Activated naive CD4-positive, alpha-beta T cell treated with anti-CD3 and anti-CD28 coated beads, Interleukin-2, amount 10 ng/mL, durations not matched to agents 7 days and 5 days (primary cell): Measurements from ENCODE around the gene AGO1.

Experiments used
- CTCF ChIA-PET: fragments of 350-600 bp; sonication (Branson Sonifier 250); formaldehyde crosslinking; loops from one replicate; lab custom pipeline; 2021; ENCODE audit warnings: antibody characterized with exemption; lab: Charles Lee
- DNase-seq: peaks from one replicate; pipeline ENCODE4 v3.0.0-alpha.2; 2020
- H3K27ac Mint-ChIP-seq: one replicate; pipeline ENCODE4 v1.8.0; 2021; ENCODE audit warnings: mild to moderate bottlenecking, moderate library complexity, mixed read lengths
- H3K27me3 Mint-ChIP-seq: one replicate; pipeline ENCODE4 v1.8.0; 2021; ENCODE audit warnings: mild to moderate bottlenecking, mixed read lengths
- H3K36me3 Mint-ChIP-seq: one replicate; pipeline ENCODE4 v1.8.0; 2021; ENCODE audit warnings: mixed read lengths
- H3K4me1 Mint-ChIP-seq: one replicate; pipeline ENCODE4 v1.8.0; 2021; ENCODE audit warnings: mixed read lengths
- H3K4me3 Mint-ChIP-seq: one replicate; pipeline ENCODE4 v1.8.0; 2021; ENCODE audit warnings: mild to moderate bottlenecking, moderate library complexity, mixed read lengths
- H3K9me3 Mint-ChIP-seq: one replicate; pipeline ENCODE4 v1.8.0; 2021; ENCODE audit warnings: mixed read lengths

The AGO1 gene

GRCh38 chr1:35882945-35883634, at the start of gene AGO1:
AGO1 (plus strand) TSS chr1:35883209; CDS start chr1:35883422, 213 bp downstream.
- peaks cover 12% of the 10 kb centered on the region for H3K27me3 Mint-ChIP-seq
- no peaks in the 10 kb centered on the region for H3K36me3 Mint-ChIP-seq
- H3K4me1 Mint-ChIP-seq = peaks cover 46% of the 10 kb centered on the region
- peak; percentile 97 for DNase-seq
- peak within 1 kb of the TSS; percentile 94 for H3K4me3 Mint-ChIP-seq
- H3K9me3 Mint-ChIP-seq = no peaks in the 10 kb centered on the region
- H3K27ac Mint-ChIP-seq = peak within 1 kb of the TSS; percentile 47
- CTCF ChIA-PET = interaction anchor here (0.7 to 2.2 kb wide), 8 partner anchors 10 to 203 kb away, joined by 3 to 9 read pairs (median 5); partner anchors contain the start of gene AGO3

DNA sequence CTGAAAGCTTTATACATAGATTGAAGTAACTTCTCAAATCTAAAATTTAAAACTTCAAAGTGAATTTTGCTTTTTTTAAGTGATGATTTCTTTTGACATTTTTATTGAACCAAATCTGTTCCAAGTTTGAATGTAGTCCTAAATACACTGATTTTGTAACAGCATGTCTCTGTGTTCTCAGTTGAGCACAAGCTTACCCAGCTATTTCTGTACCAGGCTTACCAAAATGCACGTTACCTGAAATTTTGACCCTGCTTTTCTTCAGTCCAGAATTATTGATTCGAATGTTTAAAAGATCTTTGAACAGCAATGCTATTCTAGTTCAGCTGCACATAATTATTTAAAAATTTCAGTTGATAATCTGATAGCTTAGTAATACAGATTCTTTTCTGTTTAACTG, 49.6 kb upstream of the AGO1 start:
- H3K9me3 Mint-ChIP-seq = no peaks in the 10 kb centered on the region
- CTCF ChIA-PET = no interaction called here
- peaks cover 26% of the 10 kb centered on the region for H3K36me3 Mint-ChIP-seq
- H3K4me1 Mint-ChIP-seq = no peaks in the 10 kb centered on the region
- no peak overlapping the region for H3K27ac Mint-ChIP-seq
- H3K27me3 Mint-ChIP-seq = no peaks in the 10 kb centered on the region
- no peak for DNase-seq
- H3K4me3 Mint-ChIP-seq = no peak overlapping the region

GRCh38 chr1:35834218-35834617, 48.8 kb upstream of the AGO1 start:
- Mint-ChIP-seq H3K9me3 (no peaks in the 10 kb centered on the region), H3K4me1 (no peaks in the 10 kb centered on the region), H3K4me3 (no peak overlapping the region), H3K27ac (no peak overlapping the region), H3K27me3 (no peaks in the 10 kb centered on the region), H3K36me3 (peaks cover 26% of the 10 kb centered on the region)
- CTCF ChIA-PET = no interaction called here
- no peak for DNase-seq

DNA sequence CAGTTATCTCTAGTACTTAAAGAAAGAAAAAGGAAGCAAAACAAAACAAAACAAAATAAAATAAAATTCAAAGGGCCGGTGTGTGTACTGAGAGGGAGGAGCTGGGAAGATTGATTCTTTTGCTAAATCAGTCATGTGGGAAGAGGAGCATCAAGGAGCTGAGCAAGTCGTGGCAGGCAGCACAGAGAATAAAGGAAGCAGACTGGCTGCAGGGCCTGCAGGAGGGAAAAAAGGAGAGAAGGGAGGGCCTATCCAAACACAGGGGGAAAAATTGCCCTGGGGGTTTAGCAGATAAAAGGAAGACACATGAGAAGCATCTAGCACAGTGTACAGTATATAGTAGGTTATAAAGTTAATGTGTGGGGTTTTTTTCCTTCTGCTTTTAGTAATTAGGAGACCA, 47.6 kb upstream of the AGO1 start:
- Mint-ChIP-seq H3K27me3 (no peaks in the 10 kb centered on the region), H3K4me1 (no peaks in the 10 kb centered on the region), H3K4me3 (no peak overlapping the region), H3K27ac (no peak overlapping the region), H3K36me3 (peaks cover 26% of the 10 kb centered on the region), H3K9me3 (no peaks in the 10 kb centered on the region)
- DNase-seq = no peak
- CTCF ChIA-PET = no interaction called here

DNA sequence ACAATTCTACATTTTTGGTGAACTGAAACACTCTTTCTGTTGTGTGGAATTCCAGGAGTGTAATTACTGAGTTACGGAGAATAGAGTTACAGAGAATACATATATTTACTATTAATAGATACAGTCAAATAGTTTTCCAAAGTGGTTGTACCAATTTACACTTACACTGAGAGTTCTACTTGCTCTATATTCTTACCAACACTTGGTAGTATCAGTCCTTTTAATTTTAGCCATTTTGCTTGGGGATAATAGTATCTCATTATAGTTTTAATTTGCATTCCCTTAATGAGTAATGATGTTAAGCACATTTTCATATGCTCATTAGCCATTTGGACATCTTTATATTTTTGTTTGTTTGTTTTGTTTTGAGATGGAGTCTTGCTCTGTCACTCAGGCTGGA, 46.3 kb upstream of the AGO1 start:
- Mint-ChIP-seq H3K4me1 (no peaks in the 10 kb centered on the region), H3K4me3 (no peak overlapping the region), H3K9me3 (no peaks in the 10 kb centered on the region), H3K36me3 (peaks cover 24% of the 10 kb centered on the region), H3K27me3 (no peaks in the 10 kb centered on the region), H3K27ac (no peak overlapping the region)
- no peak for DNase-seq
- CTCF ChIA-PET = no interaction called here

DNA sequence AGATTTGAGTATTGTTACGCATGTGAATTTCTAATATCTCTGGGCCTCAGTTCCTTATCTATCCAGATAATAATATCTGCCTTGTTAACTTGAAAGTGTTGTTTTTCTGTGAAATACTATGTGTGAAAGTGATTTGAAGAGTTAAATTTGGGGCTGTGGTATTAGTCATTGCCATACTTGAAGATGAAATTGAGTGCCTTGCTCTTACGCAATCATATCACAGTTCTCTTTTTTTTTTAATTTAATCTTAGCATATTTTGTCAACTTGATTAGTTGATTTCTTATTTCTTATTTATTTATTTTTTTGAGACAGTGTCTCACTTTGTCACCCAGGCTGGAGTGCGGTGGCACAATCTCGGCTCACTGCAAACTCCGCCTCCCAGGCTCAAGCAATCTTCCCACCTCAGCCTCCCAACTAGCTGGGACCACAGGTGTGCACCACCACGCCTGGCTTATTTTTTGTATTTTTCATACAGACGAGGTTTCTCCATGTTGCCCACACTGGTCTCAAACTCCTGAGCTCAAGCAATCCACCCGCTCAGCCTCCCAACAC, 44.2 kb upstream of the AGO1 start:
- CTCF ChIA-PET = no interaction called here
- H3K27me3 Mint-ChIP-seq = no peaks in the 10 kb centered on the region
- no peaks in the 10 kb centered on the region for H3K9me3 Mint-ChIP-seq
- peaks cover 17% of the 10 kb centered on the region for H3K36me3 Mint-ChIP-seq
- no peak overlapping the region for H3K27ac Mint-ChIP-seq
- no peaks in the 10 kb centered on the region for H3K4me1 Mint-ChIP-seq
- no peak overlapping the region for H3K4me3 Mint-ChIP-seq
- no peak for DNase-seq

DNA sequence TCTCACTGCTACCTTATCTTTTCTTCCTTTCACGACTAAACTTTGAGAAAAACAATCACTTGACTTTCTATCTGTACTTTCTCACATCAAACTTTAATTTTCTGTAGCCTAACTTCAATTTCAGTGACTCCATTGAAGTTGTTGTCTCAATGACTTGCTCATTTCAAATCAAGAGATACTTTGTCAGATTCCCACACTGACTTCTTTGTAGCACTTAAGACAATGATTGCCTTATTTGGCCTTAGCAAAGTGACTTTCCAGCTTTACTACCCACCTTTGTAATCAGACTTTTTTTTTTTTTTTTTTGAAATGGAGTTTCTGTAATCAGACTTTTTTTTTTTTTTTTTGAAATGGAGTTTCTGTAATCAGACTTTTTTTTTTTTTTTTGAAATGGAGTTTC, 38.2 kb upstream of the AGO1 start:
- no peaks in the 10 kb centered on the region for H3K4me1 Mint-ChIP-seq
- no peaks in the 10 kb centered on the region for H3K9me3 Mint-ChIP-seq
- CTCF ChIA-PET = no interaction called here
- DNase-seq = no peak
- H3K27me3 Mint-ChIP-seq = no peaks in the 10 kb centered on the region
- no peak overlapping the region for H3K4me3 Mint-ChIP-seq
- H3K27ac Mint-ChIP-seq = no peak overlapping the region
- H3K36me3 Mint-ChIP-seq = peaks cover 7% of the 10 kb centered on the region

- H3K27me3 Mint-ChIP-seq = no peaks in the 10 kb centered on the region
- CTCF ChIA-PET = no interaction called here
- H3K27ac Mint-ChIP-seq = no peak overlapping the region
- DNase-seq = no peak
- peaks cover 8% of the 10 kb centered on the region for H3K36me3 Mint-ChIP-seq
- H3K4me3 Mint-ChIP-seq = no peak overlapping the region
- no peaks in the 10 kb centered on the region for H3K9me3 Mint-ChIP-seq
- no peaks in the 10 kb centered on the region for H3K4me1 Mint-ChIP-seq
Measured at GRCh38 chr1:35845766-35846165, 37.2 kb upstream of the AGO1 start.

- Mint-ChIP-seq H3K36me3 (peaks cover 5% of the 10 kb centered on the region), H3K9me3 (no peaks in the 10 kb centered on the region), H3K4me3 (no peak overlapping the region), H3K27ac (no peak overlapping the region), H3K4me1 (no peaks in the 10 kb centered on the region), H3K27me3 (no peaks in the 10 kb centered on the region)
- DNase-seq = no peak
- CTCF ChIA-PET = no interaction called here
Measured at GRCh38 chr1:35847935-35848565, 35.0 kb upstream of the AGO1 start.

DNA sequence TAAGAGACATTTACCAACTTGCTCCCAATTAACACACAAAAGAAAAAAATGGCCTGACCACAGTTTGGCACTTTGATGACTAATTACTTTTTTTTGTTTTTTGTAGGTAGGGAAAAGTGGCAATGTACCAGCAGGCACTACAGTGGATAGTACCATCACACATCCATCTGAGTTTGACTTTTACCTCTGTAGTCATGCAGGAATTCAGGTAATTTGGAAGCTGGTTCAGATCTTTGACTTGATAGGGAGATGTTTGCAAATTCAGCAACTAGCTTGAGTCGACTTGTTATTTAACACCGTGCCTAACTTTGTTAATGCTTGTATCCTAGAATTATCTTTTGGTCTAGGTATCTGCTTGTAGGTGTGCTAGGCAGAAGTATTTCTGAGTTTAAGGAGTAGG, 33.0 kb upstream of the AGO1 start:
- Mint-ChIP-seq H3K4me3 (no peak overlapping the region), H3K36me3 (peaks cover 9% of the 10 kb centered on the region), H3K27ac (no peak overlapping the region), H3K4me1 (no peaks in the 10 kb centered on the region), H3K27me3 (no peaks in the 10 kb centered on the region), H3K9me3 (no peaks in the 10 kb centered on the region)
- no peak for DNase-seq
- CTCF ChIA-PET = no interaction called here

DNA sequence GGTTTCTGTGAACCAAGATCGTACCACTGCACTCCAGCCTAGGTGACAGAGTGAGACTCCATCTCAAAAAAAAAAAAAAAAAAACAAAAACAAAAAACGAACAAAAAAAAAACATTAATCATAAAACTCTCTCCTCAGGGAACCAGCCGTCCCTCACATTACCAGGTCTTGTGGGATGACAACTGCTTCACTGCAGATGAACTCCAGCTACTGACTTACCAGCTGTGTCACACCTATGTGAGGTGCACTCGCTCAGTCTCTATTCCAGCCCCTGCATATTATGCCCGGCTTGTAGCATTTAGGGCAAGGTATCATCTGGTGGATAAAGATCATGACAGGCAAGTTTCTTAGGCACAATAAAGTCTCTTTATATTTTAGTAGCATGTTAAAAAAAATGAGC, 32.3 kb upstream of the AGO1 start:
- H3K4me3 Mint-ChIP-seq = no peak overlapping the region
- no peaks in the 10 kb centered on the region for H3K9me3 Mint-ChIP-seq
- DNase-seq = no peak
- CTCF ChIA-PET = interaction anchor here (1.0 kb wide), 1 partner anchor 19 kb away, joined by 4 read pairs; no protein-coding TSS in a partner anchor
- H3K36me3 Mint-ChIP-seq = peaks cover 8% of the 10 kb centered on the region
- H3K27ac Mint-ChIP-seq = no peak overlapping the region
- no peaks in the 10 kb centered on the region for H3K4me1 Mint-ChIP-seq
- H3K27me3 Mint-ChIP-seq = no peaks in the 10 kb centered on the region

GRCh38 chr1:35851132-35851869, 31.7 kb upstream of the AGO1 start:
- CTCF ChIA-PET = interaction anchor here (1.0 kb wide), 1 partner anchor 19 kb away, joined by 4 read pairs; no protein-coding TSS in a partner anchor
- Mint-ChIP-seq H3K27me3 (no peaks in the 10 kb centered on the region), H3K4me1 (no peaks in the 10 kb centered on the region), H3K27ac (no peak overlapping the region), H3K4me3 (no peak overlapping the region), H3K36me3 (peaks cover 7% of the 10 kb centered on the region), H3K9me3 (no peaks in the 10 kb centered on the region)
- no peak for DNase-seq

DNA sequence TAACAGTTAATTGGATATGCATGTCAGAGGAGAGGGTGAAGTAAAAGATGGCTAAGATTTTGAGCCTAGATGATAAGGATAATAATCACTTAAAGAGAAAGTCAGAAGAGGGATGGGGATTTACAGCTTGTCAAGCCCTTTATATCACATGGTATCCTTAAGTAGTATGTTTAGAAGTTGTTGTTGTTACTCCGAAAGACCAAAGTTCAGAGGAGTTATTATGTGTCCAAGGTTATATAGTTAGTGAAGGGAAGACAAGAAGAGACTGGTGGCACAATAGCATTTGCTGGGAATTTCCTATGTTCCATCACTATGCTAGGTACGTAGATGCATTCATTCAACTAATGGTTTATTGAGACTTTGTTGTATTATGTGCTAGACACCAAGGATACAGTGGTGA, 30.8 kb upstream of the AGO1 start:
- Mint-ChIP-seq H3K36me3 (peaks cover 7% of the 10 kb centered on the region), H3K4me1 (no peaks in the 10 kb centered on the region)
- no peak for DNase-seq

DNA sequence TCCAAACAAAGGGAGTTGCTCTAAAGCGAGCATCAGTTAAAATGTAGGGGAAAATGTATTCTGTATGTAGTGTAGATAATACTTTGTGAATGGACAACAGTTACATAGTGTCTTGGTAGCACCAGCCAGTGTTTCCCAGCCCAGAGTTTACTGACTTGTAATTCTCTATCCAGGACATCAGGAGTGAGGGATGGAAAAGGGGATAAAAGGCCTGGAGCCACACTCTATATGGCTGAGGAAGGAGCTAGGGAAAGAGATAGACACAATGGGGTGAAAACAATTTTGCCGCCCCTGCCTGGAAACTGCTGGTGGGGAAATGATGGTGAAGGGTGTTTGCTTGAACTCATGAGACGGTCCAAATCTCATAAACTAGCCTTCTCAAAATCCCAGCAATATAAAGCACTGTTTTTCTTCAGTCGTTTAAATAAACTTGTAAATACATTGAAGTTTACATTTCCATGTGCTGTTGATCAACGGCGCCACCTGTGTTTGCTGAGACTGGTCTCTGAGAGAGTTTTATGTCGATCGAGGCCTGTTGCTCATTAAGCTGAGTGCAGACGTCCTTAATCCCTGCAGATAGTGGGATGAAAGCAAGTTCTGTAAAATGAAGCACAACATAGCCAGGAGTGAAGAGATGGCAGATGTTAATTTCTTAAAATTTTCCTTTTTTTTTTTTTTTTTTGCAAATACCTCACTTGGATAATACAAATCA, 27.9 kb upstream of the AGO1 start:
- no peak overlapping the region for H3K4me3 Mint-ChIP-seq
- no peak overlapping the region for H3K27ac Mint-ChIP-seq
- CTCF ChIA-PET = no interaction called here
- peaks cover 7% of the 10 kb centered on the region for H3K36me3 Mint-ChIP-seq
- DNase-seq = no peak
- H3K4me1 Mint-ChIP-seq = no peaks in the 10 kb centered on the region
- no peaks in the 10 kb centered on the region for H3K27me3 Mint-ChIP-seq
- no peaks in the 10 kb centered on the region for H3K9me3 Mint-ChIP-seq

More for the DNA sequence above, 30.8 kb upstream of the AGO1 start:
- no peak overlapping the region for H3K4me3 Mint-ChIP-seq
- H3K27me3 Mint-ChIP-seq = no peaks in the 10 kb centered on the region
- CTCF ChIA-PET = no interaction called here
- H3K9me3 Mint-ChIP-seq = no peaks in the 10 kb centered on the region
- H3K27ac Mint-ChIP-seq = no peak overlapping the region
